Endothelial cell (in vitro differentiated cells): Measurements from ENCODE around the gene SPZ1. TPM values are rescaled to one million over a fixed set of nuclear protein-coding genes. Genes with fewer than 3 reads are reported as not detected.

Experiments used
- DNase-seq: peaks from one replicate; pipeline ENCODE4 v3.0.0; 2021; ENCODE audit warnings: low spot score
- H3K27ac Mint-ChIP-seq: one replicate; pipeline ENCODE4 v1.8.0; 2021; ENCODE audit warnings: mixed read lengths, inconsistent platforms; ENCODE audit not compliant: unreplicated experiment
- H3K27me3 Mint-ChIP-seq: one replicate; pipeline ENCODE4 v1.8.0; 2021; ENCODE audit warnings: mild to moderate bottlenecking, moderate library complexity, mixed read lengths, inconsistent platforms; ENCODE audit not compliant: unreplicated experiment
- H3K36me3 Mint-ChIP-seq: one replicate; pipeline ENCODE4 v1.8.0; 2021; ENCODE audit warnings: mild to moderate bottlenecking, low read depth, mixed read lengths, inconsistent platforms; ENCODE audit not compliant: unreplicated experiment
- H3K4me1 Mint-ChIP-seq: one replicate; pipeline ENCODE4 v1.8.0; 2021; ENCODE audit warnings: mild to moderate bottlenecking, mixed read lengths, inconsistent platforms; ENCODE audit not compliant: unreplicated experiment
- H3K4me3 Mint-ChIP-seq: one replicate; pipeline ENCODE4 v1.8.0; 2021; ENCODE audit warnings: mild to moderate bottlenecking, mixed read lengths, inconsistent platforms; ENCODE audit not compliant: unreplicated experiment
- H3K9me3 Mint-ChIP-seq: one replicate; pipeline ENCODE4 v1.8.0; 2021; ENCODE audit warnings: mixed read lengths, inconsistent platforms; ENCODE audit not compliant: unreplicated experiment
- CTCF ChIP-seq: fragments of 200-600 bp; sonication (generic); IDR thresholded peaks from one replicate; pipeline ENCODE4 v1.5.0; 2021; ENCODE audit warnings: antibody characterized with exemption; ENCODE audit not compliant: unreplicated experiment
- total RNA-seq: library from RNA; stranded (reverse); fragmentation: NEBNext Ultra II Directional; extraction: Animal tissue kit (Norgen Biotek cat#: 25700); gene quantifications from one replicate; pipeline ENCODE4 v1.2.1, GENCODE V29; 2021; ENCODE audit not compliant: unreplicated experiment

SPZ1 gene
- total RNA-seq, 1 donor from 2014 or later = not detected

DNA sequence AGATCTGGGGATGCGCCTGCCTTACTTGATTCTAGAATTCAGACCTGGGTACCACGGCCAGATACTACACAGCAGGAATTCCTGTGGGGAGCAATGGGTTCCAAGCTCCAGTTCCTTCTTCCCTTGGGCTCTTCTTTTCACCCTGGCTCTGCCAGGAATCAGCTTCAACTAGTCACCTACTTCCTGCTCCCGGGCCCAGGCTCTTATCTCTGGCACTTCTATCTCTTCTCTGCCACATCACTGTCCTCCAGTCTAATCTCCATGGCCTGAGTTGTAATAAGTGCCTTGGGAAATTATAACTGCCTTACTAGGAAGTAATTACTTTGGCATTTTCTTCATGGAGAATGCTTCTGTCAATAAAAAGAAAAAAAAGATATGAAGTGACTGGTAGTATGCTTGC, 37.7 kb upstream of the SPZ1 start:
- Mint-ChIP-seq H3K36me3 (no peaks in the 10 kb centered on the region), H3K27me3 (peaks cover 4% of the 10 kb centered on the region), H3K27ac (no peak overlapping the region), H3K4me1 (no peaks in the 10 kb centered on the region), H3K9me3 (no peaks in the 10 kb centered on the region), H3K4me3 (no peak overlapping the region)
- DNase-seq = no peak
- no peak for TF ChIP-seq CTCF

GRCh38 chr5:80283360-80283759, 36.4 kb upstream of the SPZ1 start:
- Mint-ChIP-seq H3K9me3 (no peaks in the 10 kb centered on the region), H3K4me1 (no peaks in the 10 kb centered on the region), H3K27ac (no peak overlapping the region), H3K4me3 (no peak overlapping the region), H3K36me3 (no peaks in the 10 kb centered on the region), H3K27me3 (peaks cover 4% of the 10 kb centered on the region)
- no peak for TF ChIP-seq CTCF
- DNase-seq = no peak

DNA sequence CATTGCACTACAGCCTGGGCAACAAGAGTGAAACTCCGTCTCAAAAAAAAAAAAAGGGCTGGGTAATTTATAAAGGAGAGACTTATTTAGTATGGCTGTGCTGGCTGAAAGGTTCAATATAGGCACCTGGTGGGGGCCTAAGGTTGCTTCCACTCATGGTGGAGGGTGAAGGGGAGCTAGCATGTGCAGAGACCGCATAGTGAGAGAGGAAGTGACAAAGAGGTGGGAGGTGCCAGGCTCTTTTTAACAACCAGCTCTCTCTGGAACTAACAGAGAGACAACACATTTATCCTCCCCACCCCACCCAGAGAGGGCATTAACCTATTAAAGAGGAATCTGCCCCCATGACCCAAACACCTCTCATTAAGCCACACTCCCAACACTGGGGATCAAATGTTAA, 35.1 kb upstream of the SPZ1 start:
- H3K36me3 Mint-ChIP-seq = no peaks in the 10 kb centered on the region
- no peak for DNase-seq
- no peak overlapping the region for H3K4me3 Mint-ChIP-seq
- no peaks in the 10 kb centered on the region for H3K4me1 Mint-ChIP-seq
- TF ChIP-seq CTCF = no peak
- no peak overlapping the region for H3K27ac Mint-ChIP-seq
- no peaks in the 10 kb centered on the region for H3K9me3 Mint-ChIP-seq
- peaks cover 3% of the 10 kb centered on the region for H3K27me3 Mint-ChIP-seq

- Mint-ChIP-seq H3K4me1 (no peaks in the 10 kb centered on the region), H3K36me3 (no peaks in the 10 kb centered on the region), H3K9me3 (no peaks in the 10 kb centered on the region), H3K27ac (no peak overlapping the region), H3K4me3 (no peak overlapping the region), H3K27me3 (no peaks in the 10 kb centered on the region)
- no peak for DNase-seq
- no peak for TF ChIP-seq CTCF
Measured at GRCh38 chr5:80288177-80288576, 31.6 kb upstream of the SPZ1 start.

DNA sequence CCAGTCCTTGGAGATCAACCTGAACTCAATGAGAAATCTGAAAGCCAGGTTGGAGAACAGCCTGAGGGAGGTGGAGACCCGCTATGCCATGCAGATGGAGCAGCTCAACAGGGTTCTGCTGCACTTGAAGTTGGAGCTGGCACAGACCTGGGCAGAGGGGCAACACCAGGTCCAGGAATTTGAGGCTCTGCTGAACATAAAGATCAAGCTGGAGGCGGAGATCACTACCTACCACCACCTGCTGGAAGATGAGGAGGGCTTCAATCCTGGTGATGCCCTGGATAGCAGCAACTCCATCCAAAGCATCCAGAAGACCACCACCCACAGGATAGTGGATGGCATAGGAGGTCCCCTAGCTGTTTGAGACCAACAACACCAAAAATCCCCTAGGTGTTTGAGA, 30.5 kb upstream of the SPZ1 start:
- Mint-ChIP-seq H3K9me3 (no peaks in the 10 kb centered on the region), H3K4me3 (no peak overlapping the region), H3K36me3 (no peaks in the 10 kb centered on the region), H3K4me1 (no peaks in the 10 kb centered on the region), H3K27me3 (no peaks in the 10 kb centered on the region), H3K27ac (no peak overlapping the region)
- DNase-seq = no peak
- TF ChIP-seq CTCF = no peak
